HCT116 (cell line): ENCODE measurements around the gene CDH11. TPM values are rescaled to one million over a fixed set of nuclear protein-coding genes. Genes with fewer than 3 reads are reported as not detected.

ENCODE experiments used
- ATAC-seq: fragments of 200-7000 bp; cut with Tn5 transposase; 2 replicates; pipeline ENCODE4 v1.9.1; 2020; ENCODE audit warnings: mild to moderate bottlenecking, moderate library complexity
- BruUV-seq: library from RNA; stranded (reverse); fragments of 400-500 nt; replicated peaks from 2 replicates; lab custom pipeline; 2021; lab: Mats Ljungman, UMichigan
- CTCF ChIA-PET: fragments of 300-600 bp; sonication (Branson Sonifier 250); formaldehyde crosslinking; loops from one replicate; lab custom pipeline; 2021; ENCODE audit warnings: antibody characterized with exemption; lab: Charles Lee
- POLR2A ChIA-PET: fragments of 300-600, 350-600 bp; sonication (Branson Sonifier 250); formaldehyde crosslinking; loops from one replicate; lab custom pipeline; 2021; ENCODE audit warnings: antibody characterized with exemption; lab: Charles Lee
- RAD21 ChIA-PET, 2 experiments: fragments of 300-600 bp; sonication (Branson Sonifier 250); formaldehyde crosslinking; loops; one replicate each; lab custom pipeline; 2023; ENCODE audit warnings: low total read pairs in 2 of 2; ENCODE audit not compliant: uncharacterized antibody in 2 of 2, unreplicated experiment in 2 of 2, low non-redundant PET in 1 of 2; lab: Charles Lee
- DNase-seq: peaks from one replicate; pipeline ENCODE4 v3.0.0-alpha.2; 2010; ENCODE audit warnings: low read depth, low spot score
- H2AFZ ChIP-seq: fragments of 200-600 bp; shearing (Covaris generic), sonication (generic); 2 replicates; pipeline ENCODE4 v1.6.1; 2017; ENCODE audit warnings: low read depth, mixed run types, mixed read lengths, antibody characterized with exemption, low read length; ENCODE audit not compliant: poor library complexity, severe bottlenecking
- H3K27ac ChIP-seq: 2 replicates; pipeline ENCODE4 v1.5.1; 2012; ENCODE audit warnings: low read depth, low read length
- H3K27me3 ChIP-seq: fragments of 200-600 bp; sonication (generic); 2 replicates; pipeline ENCODE4 v1.6.1; 2016; ENCODE audit warnings: mixed run types, low read length, mixed read lengths; ENCODE audit not compliant: insufficient read depth
- H3K36me3 ChIP-seq, 2 experiments: fragments of 200-500 bp in 1 of 2; fragments of 200-600 bp in 1 of 2; sonication (Bioruptor generic) in 1 of 2; sonication (generic) in 1 of 2; 2 replicates each; pipeline versions ENCODE4 v1.5.1 to v1.6.1; 2014 to 2016; ENCODE audit warnings: low read length in 2 of 2, inconsistent platforms in 1 of 2, mixed read lengths in 1 of 2, mixed run types in 1 of 2; ENCODE audit not compliant: insufficient read depth in 2 of 2, control insufficient read depth in 1 of 2
- H3K4me1 ChIP-seq, 2 experiments: fragments of 200-600 bp in 1 of 2; sonication (generic) in 1 of 2; 2 replicates each; pipeline versions ENCODE4 v1.5.1 to v1.6.1; 2012 to 2017; ENCODE audit warnings: low read length in 2 of 2, inconsistent platforms in 1 of 2, mild to moderate bottlenecking in 1 of 2, mixed read lengths in 1 of 2, mixed run types in 1 of 2, moderate library complexity in 1 of 2; ENCODE audit not compliant: insufficient read depth in 2 of 2, control insufficient read depth in 1 of 2
- H3K4me2 ChIP-seq: fragments of 200-600 bp; sonication (generic); 2 replicates; pipeline ENCODE4 v1.6.1; 2017; ENCODE audit warnings: mixed run types, low read length, mixed read lengths
- H3K4me3 ChIP-seq, 2 experiments: fragments of 200-600 bp in 1 of 2; sonication (generic) in 1 of 2; replicated peaks in 1 of 2; 2 replicates each; pipeline ENCODE4 v1.5.1; 2011 to 2016; ENCODE audit warnings: low read length in 2 of 2, control low read depth in 1 of 2, low read depth in 1 of 2, mild to moderate bottlenecking in 1 of 2, mixed read lengths in 1 of 2, mixed run types in 1 of 2
- H3K79me2 ChIP-seq: fragments of 200-600 bp; sonication (generic); 2 replicates; pipeline ENCODE4 v1.6.1; 2017; ENCODE audit warnings: mild to moderate bottlenecking, mixed run types, low read length, moderate library complexity, mixed read lengths; ENCODE audit not compliant: insufficient read depth
- H3K9ac ChIP-seq: fragments of 200-600 bp; sonication (generic); 2 replicates; pipeline ENCODE4 v1.6.1; 2016; ENCODE audit warnings: low read length, mixed read lengths
- H3K9me2 ChIP-seq: fragments of 200-600 bp; sonication (generic), shearing (Covaris generic); 2 replicates; pipeline ENCODE4 v1.6.1; 2017; ENCODE audit warnings: mixed run types, mild to moderate bottlenecking, moderate library complexity; ENCODE audit not compliant: insufficient read depth
- H3K9me3 ChIP-seq, 2 experiments: fragments of 200-500 bp in 1 of 2; fragments of 200-600 bp in 1 of 2; sonication (Bioruptor generic) in 1 of 2; sonication (generic) in 1 of 2; 2 replicates each; pipeline ENCODE4 v1.6.1; 2014 to 2017; ENCODE audit warnings: low read length in 2 of 2, mixed read lengths in 2 of 2, inconsistent platforms in 1 of 2, low read depth in 1 of 2, mild to moderate bottlenecking in 1 of 2, mixed run types in 1 of 2, moderate library complexity in 1 of 2; ENCODE audit not compliant: control insufficient read depth in 1 of 2, insufficient read depth in 1 of 2
- H4K20me1 ChIP-seq: fragments of 200-600 bp; sonication (generic), shearing (Covaris generic); 2 replicates; pipeline ENCODE4 v1.6.1; 2017; ENCODE audit warnings: mixed run types, mild to moderate bottlenecking, moderate library complexity; ENCODE audit not compliant: insufficient read depth
- CBX3 ChIP-seq: IDR thresholded peaks from 2 replicates; pipeline ENCODE4 v1.6.1; 2012; ENCODE audit warnings: low read depth
- EGR1 ChIP-seq: IDR thresholded peaks from 2 replicates; pipeline ENCODE4 v1.6.1; 2012; ENCODE audit warnings: low read depth
- FOSL1 ChIP-seq: IDR thresholded peaks from 2 replicates; pipeline ENCODE4 v1.6.1; 2012; ENCODE audit warnings: low read depth
- POLR2A ChIP-seq: IDR thresholded peaks from 2 replicates; pipeline ENCODE4 v1.7.0; 2011; ENCODE audit warnings: borderline replicate concordance; ENCODE audit not compliant: insufficient read depth, insufficient read length; ENCODE audit errors: extremely low read depth
- RAD21 ChIP-seq: IDR thresholded peaks from 2 replicates; pipeline ENCODE4 v1.6.1; 2012; ENCODE audit warnings: low read depth, mild to moderate bottlenecking
- REST ChIP-seq: IDR thresholded peaks from 2 replicates; pipeline ENCODE4 v1.6.1; 2012; ENCODE audit warnings: low read depth
- SIN3A ChIP-seq: IDR thresholded peaks from 2 replicates; pipeline ENCODE4 v1.6.1; 2012; ENCODE audit warnings: low read depth
- SP1 ChIP-seq: IDR thresholded peaks from 2 replicates; pipeline ENCODE4 v1.6.1; 2012; ENCODE audit warnings: low read depth
- SRF ChIP-seq: IDR thresholded peaks from 2 replicates; pipeline ENCODE4 v1.6.1; 2012; ENCODE audit warnings: low read depth
- TCF7L2 ChIP-seq: IDR thresholded peaks from 2 replicates; pipeline ENCODE4 v1.7.0; 2011; ENCODE audit warnings: borderline replicate concordance, inconsistent platforms; ENCODE audit not compliant: insufficient read depth, insufficient read length; ENCODE audit errors: extremely low read depth
- ZBTB33 ChIP-seq: IDR thresholded peaks from 2 replicates; pipeline ENCODE4 v1.6.1; 2011; ENCODE audit warnings: mild to moderate bottlenecking, low read length, moderate library complexity; ENCODE audit not compliant: insufficient replicate concordance; ENCODE audit errors: extremely low read depth
- intact Hi-C: fragments of 100-400 bp; cut with micrococcal nuclease; formaldehyde crosslinking; loops from 2 replicates; pipeline ENCODE4 v1.10.0; 2022
- total RNA-seq: library from RNA; stranded (reverse); gene quantifications from one replicate; pipeline ENCODE4 v1.2.1, GENCODE V29; 2021; ENCODE audit not compliant: unreplicated experiment

The CDH11 gene
- total RNA-seq, 1 experiment from 2014 or later, result 0.52 TPM

GRCh38 chr16:65099607-65100006, 22.3 kb downstream of the CDH11 start (continued):
- TF ChIP-seq REST, result no peak
- TF ChIP-seq RAD21, result no peak

- ChIA-PET POLR2A (no interaction called here), CTCF (no interaction called here)
- H2AFZ ChIP-seq, result no peak overlapping the region
- BruUV-seq, result no TSS peak
- intact Hi-C loops, result no loop called here
- no peak for DNase-seq
- no peaks in the 10 kb centered on the region for H3K9me2 ChIP-seq
- H4K20me1 ChIP-seq, result no peaks in the 10 kb centered on the region
- H3K79me2 ChIP-seq, result no peaks in the 10 kb centered on the region
- no peaks in the 10 kb centered on the region for H3K27me3 ChIP-seq
- H3K4me1 ChIP-seq, result no peaks in the 10 kb centered on the region
- no peaks in the 10 kb centered on the region for H3K36me3 ChIP-seq
- no peak overlapping the region for H3K9ac ChIP-seq
- no peak overlapping the region for H3K4me3 ChIP-seq
- peaks cover 0 to 6% of the 10 kb centered on the region in 2 experiments; a peak in 1 of 4 replicates for H3K9me3 ChIP-seq
- no peak overlapping the region for H3K27ac ChIP-seq
- TF ChIP-seq FOSL1, result no peak
- TF ChIP-seq TCF7L2, result no peak
- no peak for TF ChIP-seq SP1
- no peak for TF ChIP-seq ZBTB33
- no peak for TF ChIP-seq EGR1
- no peak for TF ChIP-seq POLR2A
- TF ChIP-seq SRF, result no peak
- TF ChIP-seq CBX3, result no peak
- TF ChIP-seq RAD21, result no peak
- no peak for TF ChIP-seq SIN3A
- TF ChIP-seq, all 23 proteins: peak for 0
- H3K4me2 ChIP-seq, result no peak overlapping the region
- ATAC-seq, result no peak
- RAD21 ChIA-PET, result no interaction called here
Observed at GRCh38 chr16:65098916-65099315, 22.9 kb downstream of the CDH11 start.
